Measurements from ENCODE around the gene ACSL1.

GRCh38 chr4:184851200-184851541 lies 25.4 kb upstream of the ACSL1 start:
- TF ChIP-seq CTCF (IDR thresholded peaks at IDR 0.05; ENCODE audit: insufficient read depth, low read length, poor library complexity, severe bottlenecking) = no peak
- no peak for TF ChIP-seq EZH2phosphoT487 (conservative IDR thresholded peaks at IDR 0.05; ENCODE audit: low read length)

Data from SU-DHL-6 (cell line).